MCF 10A (cell line): ENCODE data around the gene CBY1. TPM values are rescaled to one million over a fixed set of nuclear protein-coding genes. Genes with fewer than 3 reads are reported as not detected.

Source experiments
- BruUV-seq: library from RNA; stranded (reverse); fragments of 400-500 nt; replicated peaks from 2 replicates; lab custom pipeline; 2021; lab: Mats Ljungman, UMichigan
- CTCF ChIA-PET: fragments of 300-600 bp; sonication (Branson Sonifier 250); formaldehyde crosslinking; extraction: SDS; loops from one replicate; lab custom pipeline; 2021; ENCODE audit warnings: antibody characterized with exemption, inconsistent platforms; lab: Yijun Ruan, JAX
- POLR2A ChIA-PET: fragments of 300-600, 350-650 bp; sonication (Branson Sonifier 250); formaldehyde crosslinking; extraction: SDS; loops from one replicate; lab custom pipeline; 2020; ENCODE audit warnings: antibody characterized with exemption, inconsistent platforms; lab: Yijun Ruan, JAX
- DNase-seq: peaks from one replicate; pipeline ENCODE4 v3.0.0-alpha.2; 2018; ENCODE audit not compliant: unreplicated experiment
- H3K27ac Mint-ChIP-seq: one replicate; pipeline ENCODE4 v1.8.0; 2022; ENCODE audit warnings: mild to moderate bottlenecking, low read depth, mixed read lengths; ENCODE audit not compliant: unreplicated experiment
- H3K27me3 Mint-ChIP-seq: one replicate; pipeline ENCODE4 v1.8.0; 2022; ENCODE audit warnings: mixed read lengths; ENCODE audit not compliant: insufficient read depth, unreplicated experiment
- H3K36me3 Mint-ChIP-seq: one replicate; pipeline ENCODE4 v1.8.0; 2022; ENCODE audit warnings: mild to moderate bottlenecking, moderate library complexity, mixed read lengths; ENCODE audit not compliant: insufficient read depth, unreplicated experiment
- H3K4me1 Mint-ChIP-seq: one replicate; pipeline ENCODE4 v1.8.0; 2022; ENCODE audit warnings: mixed read lengths; ENCODE audit not compliant: insufficient read depth, unreplicated experiment
- H3K4me3 Mint-ChIP-seq: one replicate; pipeline ENCODE4 v1.8.0; 2022; ENCODE audit warnings: mild to moderate bottlenecking, moderate library complexity, mixed read lengths; ENCODE audit not compliant: unreplicated experiment
- H3K9me3 Mint-ChIP-seq: one replicate; pipeline ENCODE4 v1.8.0; 2022; ENCODE audit warnings: mixed read lengths; ENCODE audit not compliant: unreplicated experiment
- CTCF ChIP-seq: fragments of 200-600 bp; IDR thresholded peaks from one replicate; pipeline ENCODE4 v1.8.0; 2022; ENCODE audit warnings: antibody characterized with exemption, mild to moderate bottlenecking; ENCODE audit not compliant: unreplicated experiment
- intact Hi-C: fragments of 100-400 bp; cut with micrococcal nuclease; formaldehyde crosslinking; loops from 2 replicates; pipeline ENCODE4 v1.14.1; 2022
- total RNA-seq: library from RNA; stranded (reverse); gene quantifications from 2 replicates; pipeline ENCODE4 v1.2.3, GENCODE V29; 2022

The CBY1 gene
- total RNA-seq, 1 experiment from 2014 or later = 40.6 TPM

- H3K4me1 Mint-ChIP-seq = peaks cover 20% of the 10 kb centered on the region
- peaks cover 15% of the 10 kb centered on the region for H3K36me3 Mint-ChIP-seq
- no peak overlapping the region for H3K27ac Mint-ChIP-seq
- BruUV-seq = no TSS peak
- no peak for TF ChIP-seq CTCF
- POLR2A ChIA-PET = interaction anchor here (0.7 to 1.6 kb wide), 2 partner anchors 11 to 94 kb away, joined by 3 to 7 read pairs; no protein-coding TSS in a partner anchor
- CTCF ChIA-PET = interaction anchor here (0.5 kb wide), 1 partner anchor 47 kb away, joined by 4 read pairs; no protein-coding TSS in a partner anchor
- no peak overlapping the region for H3K4me3 Mint-ChIP-seq
- no peak for DNase-seq
- intact Hi-C loops = no loop called here
- H3K27me3 Mint-ChIP-seq = no peaks in the 10 kb centered on the region
- H3K9me3 Mint-ChIP-seq = no peaks in the 10 kb centered on the region
These were observed 54.4 kb downstream of the CBY1 start for GRCh38 chr22:38710866-38711265.

GRCh38 chr22:38712486-38713207 lies 56.2 kb downstream of the CBY1 start:
- intact Hi-C loops = no loop called here
- H3K27me3 Mint-ChIP-seq = no peaks in the 10 kb centered on the region
- no peak overlapping the region for H3K27ac Mint-ChIP-seq
- no peaks in the 10 kb centered on the region for H3K9me3 Mint-ChIP-seq
- CTCF ChIA-PET = no interaction called here
- POLR2A ChIA-PET = interaction anchor here (0.5 to 1.0 kb wide), 2 partner anchors 13 to 204 kb away, joined by 3 read pairs; no protein-coding TSS in a partner anchor
- H3K4me1 Mint-ChIP-seq = peaks cover 16% of the 10 kb centered on the region
- DNase-seq = no peak
- H3K36me3 Mint-ChIP-seq = peaks cover 18% of the 10 kb centered on the region
- TF ChIP-seq CTCF = no peak
- H3K4me3 Mint-ChIP-seq = no peak overlapping the region
- no TSS peak for BruUV-seq

- Mint-ChIP-seq H3K4me1 (peaks cover 16% of the 10 kb centered on the region), H3K36me3 (peaks cover 20% of the 10 kb centered on the region), H3K27ac (no peak overlapping the region), H3K4me3 (no peak overlapping the region), H3K9me3 (no peaks in the 10 kb centered on the region), H3K27me3 (no peaks in the 10 kb centered on the region)
- no peak for DNase-seq
- POLR2A ChIA-PET = interaction anchor here (1.2 to 1.5 kb wide), 3 partner anchors 8 to 25 kb away, joined by 3 to 6 read pairs (median 6); partner anchors contain the start of gene GTPBP1
- CTCF ChIA-PET = no interaction called here
- no TSS peak for BruUV-seq
- intact Hi-C loops = no loop called here
- TF ChIP-seq CTCF = no peak
These were observed 57.5 kb downstream of the CBY1 start for GRCh38 chr22:38713921-38714320.

- no peak for TF ChIP-seq CTCF
- H3K9me3 Mint-ChIP-seq = no peaks in the 10 kb centered on the region
- no peak for DNase-seq
- ChIA-PET POLR2A (interaction anchor here (0.5 to 1.5 kb wide), 5 partner anchors 9 to 335 kb away, joined by 3 to 6 read pairs (median 4); partner anchors contain the start of gene GTPBP1), CTCF (interaction anchor here (0.6 to 1.3 kb wide), 3 partner anchors 10 to 269 kb away, joined by 3 to 5 read pairs (median 4); partner anchors contain the start of gene TOMM22)
- peaks cover 16% of the 10 kb centered on the region for H3K4me1 Mint-ChIP-seq
- intact Hi-C loops = no loop called here
- BruUV-seq = no TSS peak
- H3K4me3 Mint-ChIP-seq = no peak overlapping the region
- H3K36me3 Mint-ChIP-seq = peaks cover 20% of the 10 kb centered on the region
- H3K27me3 Mint-ChIP-seq = no peaks in the 10 kb centered on the region
- no peak overlapping the region for H3K27ac Mint-ChIP-seq
These were observed 58.8 kb downstream of the CBY1 start for GRCh38 chr22:38715176-38715764.
